HG02943 (cell line): ENCODE results near the gene PCDHB9.
"Not testable (repeated sequence)": the region's sequence is repeated elsewhere in the genome, so short reads cannot be mapped to it uniquely, and the experiment has no call there.

ENCODE experiments used
- ATAC-seq: cut with Tn5 transposase; IDR thresholded peaks from one replicate; pipeline ENCODE4 v1.9.1; 2021; ENCODE audit warnings: mild to moderate bottlenecking, low read depth, moderate library complexity; ENCODE audit not compliant: unreplicated experiment

Gene PCDHB9

DNA sequence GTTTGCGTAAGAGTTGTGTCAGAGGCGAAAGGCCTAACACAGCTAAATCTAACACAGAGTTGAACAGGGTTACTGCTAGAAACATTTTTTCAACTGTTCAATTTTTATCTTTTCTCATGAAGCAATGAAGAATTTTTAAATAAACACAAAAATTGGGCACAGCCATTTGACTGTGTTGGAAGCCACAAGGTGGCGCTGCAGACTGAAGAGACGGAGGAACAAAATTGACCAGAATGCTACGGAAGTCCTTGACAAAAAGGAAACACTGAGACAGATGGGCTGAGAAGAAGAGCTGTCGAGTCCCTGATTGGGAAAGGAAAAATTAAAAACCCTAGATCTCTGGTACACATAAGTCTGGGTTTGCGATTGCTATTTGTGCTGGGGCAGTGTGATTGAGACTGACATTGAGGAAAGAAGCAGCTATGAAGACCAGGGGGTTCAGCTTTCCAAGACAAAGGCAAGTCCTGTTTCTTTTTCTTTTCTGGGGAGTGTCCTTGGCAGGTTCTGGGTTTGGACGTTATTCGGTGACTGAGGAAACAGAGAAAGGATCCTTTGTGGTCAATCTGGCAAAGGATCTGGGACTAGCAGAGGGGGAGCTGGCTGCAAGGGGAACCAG is at the start of gene PCDHB9:
PCDHB9 (plus strand) TSS at position 265 of the 616 bp plus-strand sequence; CDS start at position 423, 158 bp downstream.
- no peak for ATAC-seq

DNA sequence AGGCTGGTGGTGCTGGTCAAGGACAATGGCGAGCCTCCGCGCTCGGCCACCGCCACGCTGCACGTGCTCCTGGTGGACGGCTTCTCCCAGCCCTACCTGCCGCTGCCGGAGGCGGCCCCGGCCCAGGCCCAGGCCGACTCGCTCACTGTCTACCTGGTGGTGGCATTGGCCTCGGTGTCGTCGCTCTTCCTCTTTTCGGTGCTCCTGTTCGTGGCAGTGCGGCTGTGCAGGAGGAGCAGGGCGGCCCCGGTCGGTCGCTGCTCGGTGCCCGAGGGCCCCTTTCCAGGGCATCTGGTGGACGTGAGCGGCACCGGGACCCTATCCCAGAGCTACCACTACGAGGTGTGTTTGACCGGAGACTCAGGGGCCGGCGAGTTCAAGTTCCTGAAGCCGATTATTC is 49.6 kb upstream of the PCDHB9 start:
- not testable (repeated sequence) for ATAC-seq

DNA sequence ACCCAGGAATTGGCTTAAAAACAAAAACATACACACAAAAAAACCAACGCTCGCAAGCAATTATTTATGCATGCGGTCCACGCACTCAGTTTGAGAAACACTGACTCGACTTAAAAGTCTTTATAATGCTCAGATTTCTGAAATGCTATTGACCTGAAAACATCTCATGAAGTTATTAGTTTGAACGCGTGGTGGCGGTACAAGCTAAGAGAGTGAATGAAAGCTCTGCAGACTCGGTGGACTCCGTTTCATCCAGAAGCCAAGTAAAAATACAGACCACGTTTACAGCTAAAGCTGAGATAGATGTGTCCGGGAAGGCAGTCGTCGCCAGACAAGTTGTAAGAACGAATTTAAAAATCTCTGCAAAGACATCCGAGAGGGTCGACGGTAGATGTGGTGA is 37.1 kb upstream of the PCDHB9 start, which contains the start of gene PCDHB6:
PCDHB6 (plus strand) TSS at position 246 of the 400 bp plus-strand sequence. CDS start 201 bp downstream, outside the sequence.
- no peak for ATAC-seq

DNA sequence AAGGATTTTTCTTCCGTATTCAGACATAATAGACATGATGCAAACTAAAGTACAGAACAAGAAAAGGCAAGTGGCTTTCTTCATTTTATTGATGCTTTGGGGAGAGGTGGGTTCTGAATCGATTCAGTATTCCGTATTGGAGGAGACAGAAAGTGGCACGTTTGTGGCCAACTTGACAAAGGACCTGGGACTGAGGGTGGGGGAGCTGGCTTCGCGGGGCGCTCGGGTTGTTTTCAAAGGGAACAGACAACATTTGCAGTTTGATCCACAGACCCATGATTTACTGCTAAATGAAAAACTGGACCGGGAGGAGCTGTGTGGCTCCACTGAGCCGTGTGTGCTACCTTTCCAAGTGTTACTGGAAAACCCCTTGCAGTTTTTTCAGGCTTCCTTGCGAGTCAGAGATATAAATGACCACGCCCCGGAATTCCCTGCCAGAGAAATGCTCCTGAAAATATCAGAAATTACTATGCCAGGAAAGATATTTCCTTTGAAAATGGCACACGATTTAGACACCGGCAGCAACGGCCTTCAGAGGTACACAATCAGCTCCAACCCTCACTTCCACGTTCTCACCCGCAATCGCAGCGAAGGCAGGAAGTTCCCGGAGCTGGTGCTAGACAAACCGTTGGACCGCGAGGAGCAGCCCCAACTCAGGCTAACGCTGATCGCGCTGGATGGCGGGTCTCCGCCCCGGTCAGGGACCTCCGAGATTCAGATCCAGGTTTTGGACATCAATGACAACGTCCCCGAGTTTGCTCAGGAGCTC is 36.6 kb upstream of the PCDHB9 start:
- ATAC-seq: no peak

DNA sequence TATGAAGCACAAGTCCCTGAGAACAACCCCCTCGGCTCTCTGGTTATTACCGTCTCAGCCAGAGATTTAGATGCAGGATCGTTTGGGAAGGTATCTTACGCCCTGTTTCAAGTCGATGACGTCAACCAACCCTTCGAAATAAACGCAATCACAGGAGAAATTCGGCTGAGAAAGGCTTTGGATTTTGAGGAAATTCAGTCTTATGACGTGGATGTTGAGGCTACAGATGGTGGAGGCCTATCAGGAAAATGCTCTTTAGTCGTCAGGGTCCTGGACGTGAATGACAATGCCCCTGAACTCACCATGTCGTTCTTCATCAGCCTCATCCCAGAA is 36.0 kb upstream of the PCDHB9 start:
- no peak for ATAC-seq

DNA sequence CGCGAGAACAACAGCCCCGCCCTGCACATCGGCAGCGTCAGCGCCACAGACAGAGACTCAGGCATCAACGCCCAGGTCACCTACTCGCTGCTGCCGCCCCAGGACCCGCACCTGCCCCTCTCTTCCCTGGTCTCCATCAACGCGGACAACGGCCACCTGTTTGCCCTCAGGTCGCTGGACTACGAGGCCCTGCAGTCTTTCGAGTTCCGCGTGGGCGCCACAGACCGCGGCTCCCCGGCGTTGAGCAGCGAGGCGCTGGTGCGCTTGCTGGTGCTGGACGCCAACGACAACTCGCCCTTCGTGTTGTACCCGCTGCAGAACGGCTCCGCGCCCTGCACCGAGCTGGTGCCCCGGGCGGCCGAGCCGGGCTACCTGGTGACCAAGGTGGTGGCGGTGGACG is 35.3 kb upstream of the PCDHB9 start:
- ATAC-seq: not testable (repeated sequence)

DNA sequence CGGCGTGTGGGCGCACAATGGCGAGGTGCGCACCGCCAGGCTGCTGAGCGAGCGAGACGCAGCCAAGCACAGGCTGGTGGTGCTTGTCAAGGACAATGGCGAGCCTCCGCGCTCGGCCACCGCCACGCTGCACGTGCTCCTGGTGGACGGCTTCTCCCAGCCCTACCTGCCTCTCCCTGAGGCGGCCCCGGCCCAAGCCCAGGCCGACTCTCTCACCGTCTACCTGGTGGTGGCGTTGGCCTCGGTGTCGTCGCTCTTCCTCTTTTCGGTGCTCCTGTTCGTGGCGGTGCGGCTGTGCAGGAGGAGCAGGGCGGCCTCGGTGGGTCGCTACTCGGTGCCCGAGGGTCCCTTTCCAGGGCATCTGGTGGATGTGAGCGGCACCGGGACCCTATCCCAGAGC is 34.9 kb upstream of the PCDHB9 start:
- ATAC-seq: not testable (repeated sequence)

DNA sequence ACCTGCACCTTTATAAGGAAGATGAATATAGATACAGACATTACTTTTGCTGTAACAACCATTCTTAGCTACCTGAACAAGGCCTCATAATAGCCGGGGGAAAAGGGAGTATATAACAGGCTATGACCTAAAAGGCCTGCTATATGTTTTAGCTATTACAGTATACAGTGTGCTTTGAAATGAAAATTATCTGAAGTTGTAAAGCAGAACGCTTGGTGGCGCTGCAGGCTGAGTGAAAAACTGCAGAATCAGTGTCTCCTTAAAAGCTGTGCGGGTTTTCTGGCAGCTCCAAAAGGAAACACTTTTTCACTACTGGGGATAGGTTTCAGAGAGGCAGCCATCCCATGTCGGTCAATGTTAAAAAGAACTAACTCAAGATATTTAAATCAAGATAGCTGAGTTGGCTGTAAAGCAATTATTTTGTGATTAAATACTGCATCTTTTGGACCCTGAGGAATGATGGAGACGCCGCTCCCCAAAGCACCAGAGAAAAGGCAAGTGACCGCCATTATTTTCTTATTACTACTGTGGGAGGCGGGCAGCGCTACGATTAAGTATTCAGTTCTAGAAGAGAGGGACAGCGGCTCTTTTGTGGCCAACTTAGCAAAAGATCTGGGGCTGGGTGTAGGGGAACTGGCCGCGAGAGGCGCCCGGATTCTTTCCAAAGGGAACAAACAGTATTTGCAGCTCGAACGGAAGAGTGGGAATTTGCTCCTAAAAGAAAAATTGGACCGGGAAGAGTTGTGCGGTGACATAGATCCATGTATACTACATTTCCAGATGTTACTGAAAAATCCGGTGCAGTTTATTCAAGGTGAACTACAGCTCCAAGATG is 31.2 kb upstream of the PCDHB9 start:
- no peak for ATAC-seq

DNA sequence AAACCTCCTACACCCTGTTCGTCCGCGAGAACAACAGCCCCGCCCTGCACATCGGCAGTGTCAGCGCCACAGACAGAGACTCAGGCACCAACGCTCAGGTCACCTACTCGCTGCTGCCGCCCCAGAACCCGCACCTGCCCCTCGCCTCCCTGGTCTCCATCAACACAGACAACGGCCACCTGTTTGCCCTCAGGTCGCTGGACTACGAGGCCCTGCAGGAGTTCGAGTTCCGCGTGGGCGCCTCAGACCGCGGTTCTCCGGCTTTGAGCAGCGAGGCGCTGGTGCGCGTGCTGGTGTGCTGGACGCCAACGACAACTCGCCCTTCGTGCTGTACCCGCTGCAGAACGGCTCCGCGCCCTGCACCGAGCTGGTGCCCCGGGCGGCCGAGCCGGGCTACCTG is 29.6 kb upstream of the PCDHB9 start:
- not testable (repeated sequence) for ATAC-seq

DNA sequence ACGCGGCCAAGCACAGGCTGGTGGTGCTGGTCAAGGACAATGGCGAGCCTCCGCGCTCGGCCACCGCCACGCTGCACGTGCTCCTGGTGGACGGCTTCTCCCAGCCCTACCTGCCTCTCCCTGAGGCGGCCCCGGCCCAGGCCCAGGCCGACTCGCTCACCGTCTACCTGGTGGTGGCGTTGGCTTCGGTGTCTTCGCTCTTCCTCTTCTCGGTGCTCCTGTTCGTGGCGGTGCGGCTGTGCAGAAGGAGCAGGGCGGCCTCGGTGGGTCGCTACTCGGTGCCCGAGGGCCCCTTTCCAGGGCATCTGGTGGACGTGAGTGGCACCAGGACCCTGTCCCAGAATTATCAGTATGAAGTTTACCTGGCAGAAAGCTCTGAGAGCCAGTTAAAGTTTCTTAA is 29.1 kb upstream of the PCDHB9 start:
- not testable (repeated sequence) for ATAC-seq

DNA sequence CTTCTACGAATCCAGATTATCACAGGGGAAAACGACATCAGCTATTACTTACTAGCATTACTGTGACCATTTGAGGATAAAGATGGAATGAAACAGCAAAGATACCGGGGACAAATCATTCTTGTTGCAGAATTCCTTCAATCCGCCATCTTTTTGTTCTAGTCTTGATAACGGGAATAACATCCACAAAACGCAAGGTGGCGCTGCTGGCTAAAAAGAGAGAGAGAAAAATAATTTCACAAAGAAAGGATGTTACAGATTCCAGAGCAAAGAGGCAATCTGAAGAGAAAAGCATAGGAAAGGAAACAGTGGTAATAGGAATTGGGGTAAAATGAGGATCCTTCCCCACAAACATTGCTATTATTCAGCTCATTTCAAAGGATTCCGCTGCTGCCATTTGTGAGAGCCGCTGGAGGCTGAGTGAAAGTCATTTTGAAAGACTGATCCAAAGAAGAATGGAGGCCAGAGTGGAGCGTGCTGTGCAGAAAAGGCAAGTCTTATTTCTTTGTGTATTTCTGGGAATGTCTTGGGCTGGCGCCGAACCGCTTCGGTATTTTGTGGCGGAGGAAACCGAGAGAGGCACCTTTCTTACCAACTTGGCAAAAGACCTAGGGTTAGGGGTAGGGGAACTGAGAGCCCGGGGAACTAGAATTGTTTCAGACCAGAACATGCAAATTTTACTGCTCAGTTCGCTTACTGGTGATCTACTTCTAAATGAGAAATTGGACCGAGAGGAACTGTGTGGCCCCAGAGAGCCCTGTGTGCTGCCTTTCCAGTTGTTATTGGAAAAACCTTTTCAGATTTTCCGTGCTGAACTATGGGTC is 14.4 kb upstream of the PCDHB9 start, which contains the start of gene PCDHB7:
PCDHB7 (plus strand) TSS at position 264 of the 824 bp plus-strand sequence; CDS start at position 456, 192 bp downstream.
- ATAC-seq: no peak

DNA sequence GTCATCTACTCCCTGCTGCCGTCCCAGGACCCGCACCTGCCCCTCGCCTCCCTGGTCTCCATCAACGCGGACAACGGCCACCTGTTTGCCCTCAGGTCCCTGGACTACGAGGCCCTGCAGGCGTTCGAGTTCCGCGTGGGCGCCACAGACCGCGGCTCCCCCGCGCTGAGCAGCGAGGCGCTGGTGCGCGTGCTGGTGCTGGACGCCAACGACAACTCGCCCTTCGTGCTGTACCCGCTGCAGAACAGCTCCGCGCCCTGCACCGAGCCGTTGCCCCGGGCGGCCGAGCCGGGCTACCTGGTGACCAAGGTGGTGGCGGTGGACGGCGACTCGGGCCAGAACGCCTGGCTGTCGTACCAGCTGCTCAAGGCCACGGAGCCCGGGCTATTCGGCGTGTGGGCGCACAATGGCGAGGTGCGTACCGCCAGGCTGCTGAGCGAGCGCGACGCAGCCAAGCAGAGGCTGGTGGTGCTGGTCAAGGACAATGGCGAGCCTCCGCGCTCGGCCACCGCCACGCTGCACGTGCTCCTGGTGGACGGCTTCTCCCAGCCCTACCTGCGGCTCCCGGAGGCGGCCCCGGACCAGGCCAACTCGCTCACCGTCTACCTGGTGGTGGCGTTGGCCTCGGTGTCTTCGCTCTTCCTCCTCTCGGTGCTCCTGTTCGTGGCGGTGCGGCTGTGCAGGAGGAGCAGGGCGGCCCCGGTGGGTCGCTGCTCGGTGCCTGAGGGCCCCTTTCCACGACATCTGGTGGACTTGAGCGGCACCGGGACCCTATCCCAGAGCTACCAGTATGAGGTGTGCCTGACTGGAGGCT is 12.5 kb upstream of the PCDHB9 start:
- not testable (repeated sequence) for ATAC-seq

DNA sequence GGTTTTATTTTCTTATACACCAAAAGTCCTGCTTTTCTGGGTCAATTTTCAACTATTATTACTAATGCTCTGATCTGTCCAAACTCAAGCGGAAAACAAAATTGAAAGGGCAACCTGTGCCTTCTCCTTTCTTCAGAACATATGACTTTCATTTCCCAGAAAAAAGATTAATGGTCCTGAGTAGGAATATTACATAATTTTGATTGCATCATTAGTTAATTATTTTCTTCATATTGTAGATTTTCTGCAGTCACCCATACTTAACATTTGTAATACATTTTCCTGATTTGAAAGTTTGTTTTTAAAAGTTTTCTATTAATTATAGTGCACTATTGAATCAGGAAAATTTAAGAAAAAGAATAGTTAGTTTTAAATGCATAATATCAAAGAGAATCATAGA is 11.0 kb upstream of the PCDHB9 start:
- no peak for ATAC-seq

DNA sequence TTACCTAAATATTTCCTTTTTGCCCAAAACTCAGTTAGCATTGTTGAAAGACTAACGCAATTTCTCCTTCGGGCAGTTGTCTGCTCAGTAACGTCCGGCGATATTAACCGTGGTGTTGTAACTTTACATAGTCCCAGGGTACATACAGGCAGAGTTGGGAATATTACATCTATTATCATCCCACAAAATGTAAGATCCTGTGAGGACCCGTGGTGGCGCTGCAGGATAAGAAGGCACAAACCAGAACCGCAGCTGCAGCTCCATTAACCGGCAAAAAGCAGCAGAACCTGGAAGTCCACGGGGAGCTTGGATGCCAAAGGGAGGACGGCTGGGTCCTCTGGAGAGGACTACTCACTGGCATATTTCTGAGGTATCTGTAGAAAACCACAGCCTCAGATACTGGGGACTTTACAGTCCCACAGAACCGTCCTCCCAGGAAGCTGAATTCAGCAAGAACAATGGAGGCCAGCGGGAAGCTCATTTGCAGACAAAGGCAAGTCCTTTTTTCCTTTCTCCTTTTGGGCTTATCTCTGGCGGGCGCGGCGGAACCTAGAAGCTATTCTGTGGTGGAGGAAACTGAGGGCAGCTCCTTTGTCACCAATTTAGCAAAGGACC is 9.3 kb upstream of the PCDHB9 start, which contains the start of gene PCDHB8:
PCDHB8 (plus strand) TSS at position 214 of the 615 bp plus-strand sequence; CDS start at position 459, 245 bp downstream.
- not testable (repeated sequence) for ATAC-seq

DNA sequence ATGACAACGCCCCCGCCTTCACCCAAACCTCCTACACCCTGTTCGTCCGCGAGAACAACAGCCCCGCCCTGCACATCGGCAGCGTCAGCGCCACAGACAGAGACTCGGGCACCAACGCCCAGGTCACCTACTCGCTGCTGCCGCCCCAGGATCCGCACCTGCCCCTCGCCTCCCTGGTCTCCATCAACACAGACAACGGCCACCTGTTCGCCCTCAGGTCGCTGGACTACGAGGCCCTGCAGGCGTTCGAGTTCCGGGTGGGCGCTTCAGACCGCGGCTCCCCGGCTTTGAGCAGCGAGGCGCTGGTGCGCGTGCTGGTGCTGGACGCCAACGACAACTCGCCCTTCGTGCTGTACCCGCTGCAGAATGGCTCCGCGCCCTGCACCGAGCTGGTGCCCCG is 7.6 kb upstream of the PCDHB9 start:
- not testable (repeated sequence) for ATAC-seq

DNA sequence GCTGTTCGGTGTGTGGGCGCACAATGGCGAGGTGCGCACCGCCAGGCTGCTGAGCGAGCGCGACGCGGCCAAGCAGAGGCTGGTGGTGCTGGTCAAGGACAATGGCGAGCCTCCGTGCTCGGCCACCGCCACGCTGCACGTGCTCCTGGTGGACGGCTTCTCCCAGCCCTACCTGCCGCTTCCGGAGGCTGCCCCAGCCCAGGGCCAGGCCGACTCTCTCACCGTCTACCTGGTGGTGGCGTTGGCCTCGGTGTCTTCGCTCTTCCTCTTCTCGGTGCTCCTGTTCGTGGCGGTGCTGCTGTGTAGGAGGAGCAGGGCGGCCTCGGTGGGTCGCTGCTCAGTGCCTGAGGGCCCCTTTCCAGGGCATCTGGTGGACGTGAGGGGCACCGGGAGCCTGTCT is 7.1 kb upstream of the PCDHB9 start:
- ATAC-seq: not testable (repeated sequence)

DNA sequence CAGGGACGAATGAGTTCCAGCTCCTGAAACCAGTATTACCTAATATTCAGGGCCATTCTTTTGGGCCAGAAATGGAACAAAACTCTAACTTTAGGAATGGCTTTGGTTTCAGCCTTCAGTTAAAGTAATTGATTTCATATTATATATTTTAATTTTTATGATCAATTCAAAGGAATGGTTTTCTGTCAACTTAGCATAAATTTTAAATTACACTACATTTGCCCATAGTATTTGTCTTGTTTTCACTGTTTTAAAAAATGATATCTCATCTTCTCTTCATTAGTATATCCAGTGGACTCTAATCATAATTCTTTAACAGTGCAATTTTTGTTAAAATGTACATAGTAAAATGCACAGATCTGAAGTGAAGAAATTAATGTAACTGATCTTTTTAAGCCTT is 6.6 kb upstream of the PCDHB9 start:
- ATAC-seq: no peak

DNA sequence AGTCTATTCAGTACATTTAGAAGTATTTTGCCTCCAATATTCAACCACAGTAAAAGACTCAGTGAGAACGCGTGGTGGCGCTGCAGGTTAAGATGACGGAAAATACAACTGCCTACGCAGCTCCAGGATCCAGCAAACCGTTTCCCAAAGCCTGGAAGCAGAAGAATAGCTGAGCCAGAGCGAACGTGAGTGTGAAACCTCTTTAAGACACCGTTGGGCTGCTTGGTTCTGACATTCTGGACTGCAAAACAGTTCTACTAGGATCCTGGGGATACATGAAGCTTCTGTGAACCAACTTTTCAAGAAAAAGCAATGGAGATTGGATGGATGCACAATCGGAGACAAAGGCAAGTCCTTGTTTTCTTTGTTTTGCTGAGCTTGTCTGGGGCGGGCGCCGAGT is 4.7 kb upstream of the PCDHB9 start, which contains the start of gene PCDHB16:
PCDHB16 (plus strand) TSS at position 140 of the 400 bp plus-strand sequence; CDS start at position 313, 173 bp downstream.
- no peak for ATAC-seq
